GM08714 (cell line): ENCODE measurements around the gene TMEM168.
A peak's percentile ranks its signal among the peaks of the same experiment; 100 is the strongest.
"Not testable (repeated sequence)": the region's sequence is repeated elsewhere in the genome, so short reads cannot be mapped to it uniquely, and the experiment has no call there.

ENCODE experiments used
- H3K4me3 ChIP-seq: fragments of 200-500 bp; sonication (Bioruptor generic); 2 replicates; pipeline ENCODE4 v1.5.1; 2014; ENCODE audit warnings: mild to moderate bottlenecking, low read length, inconsistent platforms
- ZNF274 ChIP-seq: IDR thresholded peaks from 2 replicates; pipeline ENCODE4 v1.6.1; 2012; ENCODE audit warnings: mild to moderate bottlenecking, low read depth, low read length

TMEM168 gene

GRCh38 chr7:112789817-112790585 lies at the start of gene TMEM168:
TSS of gene TMEM168 (minus strand) at chr7:112790393. CDS start at chr7:112784825, 5,568 bp downstream.
- no peak for TF ChIP-seq ZNF274

GRCh38 chr7:112835928-112836327 lies 45.7 kb upstream of the TMEM168 start:
- not testable (repeated sequence) for H3K4me3 ChIP-seq

More at GRCh38 chr7:112789817-112790585, at the start of gene TMEM168:
- H3K4me3 ChIP-seq, result peak within 1 kb of the TSS; percentile 79

- no peak for TF ChIP-seq ZNF274
- H3K4me3 ChIP-seq, result no peak overlapping the region
Measured at GRCh38 chr7:112833082-112833481, 42.9 kb upstream of the TMEM168 start.

GRCh38 chr7:112830769-112831168 lies 40.6 kb upstream of the TMEM168 start:
- no peak overlapping the region for H3K4me3 ChIP-seq

GRCh38 chr7:112828696-112829095 lies 38.5 kb upstream of the TMEM168 start:
- no peak for TF ChIP-seq ZNF274
- H3K4me3 ChIP-seq, result no peak overlapping the region

More at GRCh38 chr7:112830769-112831168, 40.6 kb upstream of the TMEM168 start:
- TF ChIP-seq ZNF274, result no peak

- TF ChIP-seq ZNF274, result no peak
- no peak overlapping the region for H3K4me3 ChIP-seq
Measured at GRCh38 chr7:112821345-112821744, 31.2 kb upstream of the TMEM168 start.

- no peak overlapping the region for H3K4me3 ChIP-seq
- no peak for TF ChIP-seq ZNF274
Measured at GRCh38 chr7:112819536-112819935, 29.3 kb upstream of the TMEM168 start.

- no peak overlapping the region for H3K4me3 ChIP-seq
Measured at GRCh38 chr7:112806156-112806555, 16.0 kb upstream of the TMEM168 start.

GRCh38 chr7:112802406-112802805 lies 12.2 kb upstream of the TMEM168 start:
- H3K4me3 ChIP-seq, result no peak overlapping the region
- TF ChIP-seq ZNF274, result no peak

More at GRCh38 chr7:112806156-112806555, 16.0 kb upstream of the TMEM168 start:
- TF ChIP-seq ZNF274, result no peak

- H3K4me3 ChIP-seq, result no peak overlapping the region
- no peak for TF ChIP-seq ZNF274
Measured at GRCh38 chr7:112800486-112800885, 10.3 kb upstream of the TMEM168 start.

- no peak overlapping the region for H3K4me3 ChIP-seq
- TF ChIP-seq ZNF274, result no peak
Measured at GRCh38 chr7:112799448-112800120, 9.4 kb upstream of the TMEM168 start.

- no peak for TF ChIP-seq ZNF274
- H3K4me3 ChIP-seq, result no peak overlapping the region
Measured at GRCh38 chr7:112798274-112799159, 8.3 kb upstream of the TMEM168 start.

- not testable (repeated sequence) for H3K4me3 ChIP-seq
Measured at GRCh38 chr7:112796552-112796951, 6.4 kb upstream of the TMEM168 start.

GRCh38 chr7:112792441-112792840 lies 2.2 kb upstream of the TMEM168 start:
- no peak for TF ChIP-seq ZNF274
- no peak overlapping the region for H3K4me3 ChIP-seq
